IPS-20b (cell line): ENCODE measurements around the gene SLC7A14.
"Not testable (repeated sequence)": the region's sequence is repeated elsewhere in the genome, so short reads cannot be mapped to it uniquely, and the experiment has no call there.

ENCODE experiments used
- H3K27ac ChIP-seq: one replicate; pipeline ENCODE4 v1.5.1; 2013; ENCODE audit warnings: low read length
- H3K27me3 ChIP-seq: 2 replicates; pipeline ENCODE4 v1.6.1; 2013; ENCODE audit warnings: mild to moderate bottlenecking, low read length, inconsistent platforms; ENCODE audit not compliant: insufficient read depth
- H3K36me3 ChIP-seq: 2 replicates; pipeline ENCODE4 v1.6.1; 2013; ENCODE audit warnings: low read depth, mild to moderate bottlenecking, inconsistent platforms, low read length, moderate library complexity; ENCODE audit not compliant: insufficient read depth
- H3K4me1 ChIP-seq: 2 replicates; pipeline ENCODE4 v1.6.1; 2013; ENCODE audit warnings: mild to moderate bottlenecking, control low read depth, inconsistent platforms, low read length, moderate library complexity; ENCODE audit not compliant: insufficient read depth
- H3K4me3 ChIP-seq: 2 replicates; pipeline ENCODE4 v1.5.1; 2013; ENCODE audit warnings: mild to moderate bottlenecking, low read length, inconsistent platforms
- H3K9ac ChIP-seq: 2 replicates; pipeline ENCODE4 v1.6.1; 2013; ENCODE audit warnings: low read depth, mild to moderate bottlenecking, inconsistent platforms, low read length, moderate library complexity
- H3K9me3 ChIP-seq: 2 replicates; pipeline ENCODE4 v1.6.1; 2013; ENCODE audit warnings: mild to moderate bottlenecking, low read depth, low read length, inconsistent platforms; ENCODE audit not compliant: insufficient read depth

SLC7A14 gene

GRCh38 chr3:170585008-170585936, 603 bp downstream of the SLC7A14 start:
- H3K36me3 ChIP-seq: no peaks in the 10 kb centered on the region
- no peaks in the 10 kb centered on the region for H3K9me3 ChIP-seq
- peaks cover 58% of the 10 kb centered on the region for H3K27me3 ChIP-seq
- H3K27ac ChIP-seq: no peak overlapping the region
- peak overlapping the region; percentile 61 for H3K4me3 ChIP-seq
- H3K9ac ChIP-seq: no peak overlapping the region
- no peaks in the 10 kb centered on the region; the same call in 1 of the 2 replicates for H3K4me1 ChIP-seq

DNA sequence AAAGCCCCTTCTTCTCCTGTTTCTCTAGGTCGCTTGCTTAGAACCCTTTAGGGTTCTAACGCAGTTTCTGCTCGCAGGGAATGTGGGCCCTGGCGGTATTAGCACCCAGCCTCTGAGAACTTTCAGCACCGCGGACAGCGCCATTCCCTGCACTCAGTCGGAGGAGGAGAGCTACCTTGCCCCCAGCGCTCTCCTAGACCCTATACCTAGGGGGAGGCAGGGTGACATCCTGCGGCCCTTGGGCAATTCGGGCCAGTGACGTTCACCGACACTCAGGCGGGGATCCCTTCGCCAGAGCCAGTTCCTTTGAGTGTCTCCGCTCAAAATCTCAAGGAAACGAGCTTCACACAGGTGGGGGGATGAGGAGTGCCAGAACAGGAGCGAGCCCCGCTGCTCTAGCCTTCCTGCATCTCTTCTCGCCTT, 1.3 kb downstream of the SLC7A14 start:
- Histone ChIP-seq H3K36me3 (no peaks in the 10 kb centered on the region), H3K9me3 (no peaks in the 10 kb centered on the region), H3K4me3 (peak overlapping the region; percentile 61), H3K27me3 (peaks cover 58% of the 10 kb centered on the region), H3K9ac (no peak overlapping the region), H3K4me1 (no peaks in the 10 kb centered on the region; the same call in 1 of the 2 replicates), H3K27ac (no peak overlapping the region)

- H3K27me3 ChIP-seq: peaks cover 22% of the 10 kb centered on the region
- no peaks in the 10 kb centered on the region for H3K36me3 ChIP-seq
- no peak overlapping the region for H3K27ac ChIP-seq
- H3K4me1 ChIP-seq: no peaks in the 10 kb centered on the region; the same call in 1 of the 2 replicates
- H3K9me3 ChIP-seq: no peaks in the 10 kb centered on the region
- H3K9ac ChIP-seq: no peak overlapping the region
- H3K4me3 ChIP-seq: no peak overlapping the region
Measured at GRCh38 chr3:170579646-170580045, 6.2 kb downstream of the SLC7A14 start.

GRCh38 chr3:170572665-170573253, 13.1 kb downstream of the SLC7A14 start:
- H3K27ac ChIP-seq: no peak overlapping the region
- no peaks in the 10 kb centered on the region for H3K4me1 ChIP-seq
- H3K9me3 ChIP-seq: no peaks in the 10 kb centered on the region
- H3K9ac ChIP-seq: no peak overlapping the region
- no peaks in the 10 kb centered on the region for H3K36me3 ChIP-seq
- no peak overlapping the region for H3K4me3 ChIP-seq
- no peaks in the 10 kb centered on the region for H3K27me3 ChIP-seq

- not testable (repeated sequence) for H3K27me3 ChIP-seq, H3K9me3 ChIP-seq, H3K36me3 ChIP-seq, H3K27ac ChIP-seq, H3K9ac ChIP-seq, H3K4me1 ChIP-seq, H3K4me3 ChIP-seq
Measured at GRCh38 chr3:170567598-170567997, 18.3 kb downstream of the SLC7A14 start.

DNA sequence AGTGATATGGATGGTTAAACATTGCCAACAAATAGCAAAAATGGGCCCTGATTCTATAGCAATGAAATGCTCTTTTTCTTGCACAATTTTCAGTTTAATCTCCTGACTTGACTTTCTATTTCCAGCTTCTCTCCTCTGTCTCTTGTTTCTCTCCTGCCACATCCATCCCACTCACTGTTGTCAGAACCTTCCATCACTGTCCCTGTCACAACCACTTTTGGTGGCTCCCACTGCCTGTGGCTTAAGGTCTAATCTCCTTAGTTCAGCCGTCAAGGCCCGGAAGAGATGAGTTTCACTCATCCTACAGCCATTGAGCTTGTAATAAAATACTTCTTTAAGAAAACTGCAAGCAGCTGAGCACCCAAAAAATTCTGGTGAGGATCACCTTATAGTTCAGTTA, 19.5 kb downstream of the SLC7A14 start:
- H3K4me1 ChIP-seq: no peaks in the 10 kb centered on the region
- H3K9ac ChIP-seq: no peak overlapping the region
- no peaks in the 10 kb centered on the region for H3K36me3 ChIP-seq
- no peak overlapping the region for H3K27ac ChIP-seq
- no peaks in the 10 kb centered on the region for H3K9me3 ChIP-seq
- no peaks in the 10 kb centered on the region for H3K27me3 ChIP-seq
- no peak overlapping the region for H3K4me3 ChIP-seq

DNA sequence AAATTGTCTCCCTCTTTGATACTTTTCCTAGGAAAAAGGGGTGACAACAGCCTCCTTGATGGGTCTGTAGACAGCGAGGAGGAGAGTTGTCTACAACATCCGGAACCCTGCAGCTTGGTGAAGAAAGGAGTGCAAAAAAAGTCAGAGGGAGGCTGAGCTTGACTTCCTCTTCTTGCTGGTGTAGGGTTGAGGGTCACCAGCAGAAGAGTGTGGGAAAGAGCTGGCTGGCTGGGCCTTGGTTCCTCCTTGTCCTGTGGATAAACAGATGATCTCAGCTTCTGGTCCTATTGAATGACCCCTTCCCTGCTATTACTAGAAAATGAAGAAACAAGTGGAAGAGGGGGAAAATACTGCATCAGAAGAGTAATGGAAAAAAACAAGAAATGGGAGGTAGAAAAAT, 20.4 kb downstream of the SLC7A14 start:
- Histone ChIP-seq H3K27ac (no peak overlapping the region), H3K9me3 (no peaks in the 10 kb centered on the region)

GRCh38 chr3:170564664-170565063, 21.2 kb downstream of the SLC7A14 start:
- Histone ChIP-seq H3K36me3 (no peaks in the 10 kb centered on the region), H3K27ac (no peak overlapping the region), H3K9ac (no peak overlapping the region), H3K9me3 (no peaks in the 10 kb centered on the region), H3K4me1 (no peaks in the 10 kb centered on the region), H3K4me3 (no peak overlapping the region), H3K27me3 (no peaks in the 10 kb centered on the region)

More for the DNA sequence above, 20.4 kb downstream of the SLC7A14 start:
- H3K36me3 ChIP-seq: no peaks in the 10 kb centered on the region
- H3K9ac ChIP-seq: no peak overlapping the region
- H3K4me1 ChIP-seq: no peaks in the 10 kb centered on the region
- no peak overlapping the region for H3K4me3 ChIP-seq
- no peaks in the 10 kb centered on the region for H3K27me3 ChIP-seq

DNA sequence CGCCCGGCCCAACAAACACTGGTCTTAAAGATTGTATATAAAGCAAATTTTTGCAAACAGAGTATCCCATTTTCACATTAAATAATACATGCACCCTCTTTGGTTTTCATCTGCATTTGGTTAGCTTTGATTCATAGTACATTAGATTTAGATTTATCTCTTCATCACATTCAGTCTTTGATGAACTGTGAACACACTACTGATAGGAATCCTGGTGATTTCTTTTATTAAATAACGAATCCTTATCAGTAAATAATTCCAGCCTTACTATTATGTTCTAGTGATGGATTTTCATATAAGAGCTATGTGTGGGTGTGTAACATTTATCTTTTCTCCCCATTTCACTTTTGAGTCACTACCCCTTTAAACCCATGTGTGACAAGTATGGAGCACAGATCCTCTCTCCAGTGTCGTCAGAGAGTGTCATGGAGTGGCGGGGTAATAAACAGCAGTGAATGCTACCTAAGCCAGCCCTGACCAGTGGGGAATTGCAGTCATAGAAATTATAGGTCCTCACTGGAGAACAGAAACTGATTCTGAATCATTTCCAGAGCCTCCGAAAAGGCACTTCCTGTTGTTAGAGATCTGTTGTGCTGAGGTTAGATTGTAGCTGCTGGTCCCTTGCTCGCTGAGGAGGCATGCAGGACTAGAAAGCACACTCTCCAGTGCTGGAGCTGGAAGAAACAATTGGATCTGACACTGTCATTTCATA, 22.0 kb downstream of the SLC7A14 start:
- no peak overlapping the region for H3K27ac ChIP-seq

GRCh38 chr3:170562080-170562479, 23.8 kb downstream of the SLC7A14 start:
- H3K27ac ChIP-seq: no peak overlapping the region

More for the DNA sequence above, 22.0 kb downstream of the SLC7A14 start:
- Histone ChIP-seq H3K4me3 (no peak overlapping the region), H3K9me3 (no peaks in the 10 kb centered on the region), H3K4me1 (no peaks in the 10 kb centered on the region), H3K27me3 (no peaks in the 10 kb centered on the region), H3K36me3 (no peaks in the 10 kb centered on the region), H3K9ac (no peak overlapping the region)

GRCh38 chr3:170560717-170561382, 25.0 kb downstream of the SLC7A14 start:
- Histone ChIP-seq H3K27me3 (no peaks in the 10 kb centered on the region), H3K36me3 (no peaks in the 10 kb centered on the region), H3K9ac (no peak overlapping the region), H3K4me1 (no peaks in the 10 kb centered on the region), H3K9me3 (no peaks in the 10 kb centered on the region), H3K27ac (no peak overlapping the region), H3K4me3 (no peak overlapping the region)

More at GRCh38 chr3:170562080-170562479, 23.8 kb downstream of the SLC7A14 start:
- H3K9me3 ChIP-seq: no peaks in the 10 kb centered on the region
- H3K4me1 ChIP-seq: no peaks in the 10 kb centered on the region
- no peak overlapping the region for H3K9ac ChIP-seq
- no peaks in the 10 kb centered on the region for H3K27me3 ChIP-seq
- no peaks in the 10 kb centered on the region for H3K36me3 ChIP-seq
- H3K4me3 ChIP-seq: no peak overlapping the region
